Measurements from ENCODE around the gene ADCY1. TPM values are rescaled to one million over a fixed set of nuclear protein-coding genes. Genes with fewer than 3 reads are reported as not detected.

ADCY1 gene
- total and polyA plus RNA-seq, 8 donors: 0.55 to 2.8 (median 2.5) TPM

GRCh38 chr7:45659496-45660139 is 85.5 kb downstream of the ADCY1 start:
- H3K27me3 ChIP-seq: no peaks in the 10 kb centered on the region
- no peak for ATAC-seq

GRCh38 chr7:45660201-45660900 is 86.2 kb downstream of the ADCY1 start:
- no peaks in the 10 kb centered on the region for H3K9me3 ChIP-seq
- no peaks in the 10 kb centered on the region for H3K36me3 ChIP-seq
- no peak for DNase-seq
- TF ChIP-seq, protein P1, sequence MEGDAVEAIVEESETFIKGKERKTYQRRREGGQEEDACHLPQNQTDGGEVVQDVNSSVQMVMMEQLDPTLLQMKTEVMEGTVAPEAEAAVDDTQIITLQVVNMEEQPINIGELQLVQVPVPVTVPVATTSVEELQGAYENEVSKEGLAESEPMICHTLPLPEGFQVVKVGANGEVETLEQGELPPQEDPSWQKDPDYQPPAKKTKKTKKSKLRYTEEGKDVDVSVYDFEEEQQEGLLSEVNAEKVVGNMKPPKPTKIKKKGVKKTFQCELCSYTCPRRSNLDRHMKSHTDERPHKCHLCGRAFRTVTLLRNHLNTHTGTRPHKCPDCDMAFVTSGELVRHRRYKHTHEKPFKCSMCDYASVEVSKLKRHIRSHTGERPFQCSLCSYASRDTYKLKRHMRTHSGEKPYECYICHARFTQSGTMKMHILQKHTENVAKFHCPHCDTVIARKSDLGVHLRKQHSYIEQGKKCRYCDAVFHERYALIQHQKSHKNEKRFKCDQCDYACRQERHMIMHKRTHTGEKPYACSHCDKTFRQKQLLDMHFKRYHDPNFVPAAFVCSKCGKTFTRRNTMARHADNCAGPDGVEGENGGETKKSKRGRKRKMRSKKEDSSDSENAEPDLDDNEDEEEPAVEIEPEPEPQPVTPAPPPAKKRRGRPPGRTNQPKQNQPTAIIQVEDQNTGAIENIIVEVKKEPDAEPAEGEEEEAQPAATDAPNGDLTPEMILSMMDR (IDR thresholded peaks at IDR 0.05): no peak
- H3K4me3 ChIP-seq: no peak overlapping the region
- no peak for ATAC-seq
- H3K4me1 ChIP-seq: no peaks in the 10 kb centered on the region
- intact Hi-C loops (cut with DNase I): no loop called here
- H3K27ac ChIP-seq: no peak overlapping the region
- H3K27me3 ChIP-seq: no peaks in the 10 kb centered on the region

More at GRCh38 chr7:45659496-45660139, 85.5 kb downstream of the ADCY1 start:
- TF ChIP-seq, protein P1 (IDR thresholded peaks at IDR 0.05): no peak
- Histone ChIP-seq H3K9me3 (no peaks in the 10 kb centered on the region), H3K27ac (no peak overlapping the region), H3K4me3 (no peak overlapping the region), H3K4me1 (no peaks in the 10 kb centered on the region), H3K36me3 (no peaks in the 10 kb centered on the region)
- intact Hi-C loops (cut with DNase I): no loop called here
- DNase-seq: no peak

DNA sequence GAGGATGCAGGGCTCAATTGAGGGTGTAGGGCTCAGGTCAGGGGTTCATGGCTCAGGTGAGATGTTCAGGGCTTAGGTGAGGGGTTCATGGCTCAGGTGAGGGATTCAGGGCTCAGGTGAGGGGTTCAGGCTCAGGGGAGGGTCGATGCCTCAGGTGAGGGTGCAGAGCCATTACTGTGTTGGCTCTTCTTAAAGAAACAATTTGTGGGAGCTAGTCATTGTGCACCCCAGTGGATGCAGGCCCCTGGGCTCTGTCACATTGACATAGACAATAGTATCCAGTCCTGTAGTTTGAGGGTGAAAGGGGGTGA is 86.7 kb downstream of the ADCY1 start:
- TF ChIP-seq, protein P1 (IDR thresholded peaks at IDR 0.05): no peak
- Histone ChIP-seq H3K36me3 (no peaks in the 10 kb centered on the region), H3K4me1 (no peaks in the 10 kb centered on the region), H3K27me3 (no peaks in the 10 kb centered on the region), H3K27ac (no peak overlapping the region), H3K4me3 (no peak overlapping the region), H3K9me3 (no peaks in the 10 kb centered on the region)
- ATAC-seq: no peak
- intact Hi-C loops (cut with DNase I): no loop called here
- no peak for DNase-seq

- ATAC-seq: no peak
Observed at GRCh38 chr7:45661302-45661995, 87.3 kb downstream of the ADCY1 start.

More at GRCh38 chr7:45661302-45661995, 87.3 kb downstream of the ADCY1 start:
- intact Hi-C loops (cut with DNase I): no loop called here
- TF ChIP-seq, protein P1 (IDR thresholded peaks at IDR 0.05): no peak
- Histone ChIP-seq H3K27ac (no peak overlapping the region), H3K4me3 (no peak overlapping the region), H3K9me3 (no peaks in the 10 kb centered on the region), H3K36me3 (no peaks in the 10 kb centered on the region), H3K4me1 (no peaks in the 10 kb centered on the region), H3K27me3 (no peaks in the 10 kb centered on the region)
- DNase-seq: no peak
